Fibroblast of skin of left quadriceps (primary cell): ENCODE measurements around the gene POU3F2.

Experiments
- DNase-seq, 2 experiments: peaks; one replicate each; pipeline ENCODE4 v3.0.0-alpha.2; 2013; ENCODE audit warnings: low read depth in 2 of 2

The POU3F2 gene

DNA sequence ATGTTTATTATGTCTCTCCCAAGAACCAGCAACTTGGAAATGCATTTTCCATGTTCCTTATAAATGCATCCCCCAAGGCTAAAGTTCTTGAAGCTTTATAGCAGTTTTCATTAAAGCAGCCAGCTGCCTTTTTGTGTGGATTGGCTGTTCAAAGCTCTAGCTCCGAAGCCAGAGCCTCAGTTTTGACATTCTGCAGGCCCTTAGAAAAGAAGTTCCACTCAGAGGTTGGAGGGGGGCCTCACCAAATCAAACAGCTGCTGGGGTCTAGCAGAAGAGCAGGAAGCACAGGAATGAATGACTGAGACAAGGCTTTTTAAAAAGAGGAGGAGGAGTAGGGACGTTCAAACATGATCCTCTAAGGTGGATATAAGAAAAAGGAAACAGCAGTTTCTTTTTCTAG, 4.2 kb upstream of the POU3F2 start:
- DNase-seq = no peak

DNA sequence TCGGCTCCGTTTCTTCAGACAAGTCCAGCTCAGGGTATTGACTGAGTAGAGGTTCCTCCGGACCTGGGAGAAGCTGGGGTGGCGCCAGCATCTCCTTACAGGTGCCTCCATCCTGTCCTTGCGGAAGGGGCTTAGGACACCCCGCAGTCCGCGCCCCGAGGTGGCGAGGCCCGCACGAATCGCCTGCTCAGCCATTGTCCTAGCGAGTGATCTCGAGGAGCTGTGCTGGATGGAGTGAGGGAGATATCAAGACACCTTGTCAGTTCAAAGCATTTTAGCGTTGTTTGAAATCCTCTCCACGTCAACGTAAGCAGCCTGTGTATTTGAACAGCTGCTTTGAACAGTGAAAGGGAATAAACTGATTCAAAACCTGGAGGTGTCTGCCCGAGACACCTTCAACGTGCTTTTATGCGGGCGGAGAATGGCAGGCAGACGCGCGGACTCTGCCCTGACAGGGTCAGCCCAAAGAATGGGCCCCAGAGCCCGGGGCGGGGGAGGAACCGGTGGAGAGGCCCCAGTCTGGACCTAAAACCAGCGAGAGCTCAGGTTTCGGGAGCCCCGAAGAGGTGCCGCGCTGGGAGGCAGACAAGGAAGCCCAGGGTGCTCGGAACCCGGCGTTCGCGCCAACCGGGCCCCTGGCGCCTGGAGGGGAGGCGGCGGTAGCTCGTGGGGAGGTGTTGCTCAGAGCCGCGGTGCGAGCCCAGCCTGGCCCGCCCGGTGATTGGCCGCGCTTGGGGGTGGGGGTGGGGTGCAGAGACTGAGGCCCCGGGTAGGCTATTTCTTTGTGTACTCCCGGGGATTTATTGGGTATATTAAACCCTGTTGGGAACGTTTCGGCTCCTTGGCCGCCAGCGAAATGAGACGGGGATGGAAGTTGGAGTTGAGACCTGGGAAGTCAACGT, 3.1 kb upstream of the POU3F2 start:
- no peak for DNase-seq

DNA sequence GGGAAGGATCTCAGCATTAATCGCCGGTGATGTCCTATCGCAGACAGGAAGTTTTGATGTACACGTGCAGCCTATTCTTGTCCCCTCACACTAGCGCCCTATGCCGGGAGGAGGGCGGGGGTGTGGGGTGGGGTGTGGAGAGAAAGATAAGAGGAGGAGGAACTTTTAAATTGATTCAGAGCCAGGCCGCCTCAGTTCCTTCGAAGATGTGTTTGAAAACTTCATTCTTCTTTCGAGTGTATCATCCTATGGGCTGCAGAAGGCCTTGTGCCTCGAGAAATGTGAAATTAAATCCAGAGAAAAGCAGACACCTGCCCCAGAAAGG, 2.5 kb upstream of the POU3F2 start:
- no peak for DNase-seq

DNA sequence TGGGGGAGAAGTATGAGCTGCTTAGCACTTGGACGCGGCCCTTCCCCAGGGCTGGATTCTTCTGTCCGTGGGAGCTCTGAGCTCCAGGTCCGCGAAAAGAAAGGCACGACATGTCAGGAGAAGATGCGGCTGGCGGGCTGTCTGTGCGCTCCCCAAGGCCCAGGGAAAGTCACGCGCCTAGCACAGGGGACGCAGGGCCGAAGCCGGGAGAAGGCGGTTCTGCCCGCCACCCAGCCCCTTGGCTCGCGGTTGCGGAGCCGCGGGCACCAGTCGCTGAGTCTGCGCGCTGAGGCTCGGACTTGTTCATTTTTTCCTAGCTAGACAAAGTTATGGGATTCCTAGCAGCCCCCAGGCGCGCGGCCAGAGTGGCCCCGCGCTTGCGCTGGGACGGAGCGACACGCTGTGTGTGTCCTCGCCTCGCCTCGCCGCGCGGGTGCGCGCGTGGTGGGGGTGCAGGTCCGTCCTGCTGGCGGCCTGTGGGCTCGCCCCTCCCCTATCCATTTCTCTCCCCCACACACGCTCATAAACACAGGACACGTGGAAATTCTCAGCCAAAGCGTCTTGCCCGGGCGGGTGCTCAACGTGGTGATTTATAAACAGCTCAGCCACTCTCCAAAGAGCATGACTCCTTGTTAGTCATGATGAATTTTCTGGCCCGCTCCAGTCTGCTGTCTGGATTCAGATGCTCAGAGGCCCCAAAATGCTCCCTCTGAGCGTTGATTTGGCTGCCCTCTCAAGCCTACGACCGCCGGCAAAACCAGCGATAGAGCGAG, 1.9 kb upstream of the POU3F2 start:
- no peak for DNase-seq

DNA sequence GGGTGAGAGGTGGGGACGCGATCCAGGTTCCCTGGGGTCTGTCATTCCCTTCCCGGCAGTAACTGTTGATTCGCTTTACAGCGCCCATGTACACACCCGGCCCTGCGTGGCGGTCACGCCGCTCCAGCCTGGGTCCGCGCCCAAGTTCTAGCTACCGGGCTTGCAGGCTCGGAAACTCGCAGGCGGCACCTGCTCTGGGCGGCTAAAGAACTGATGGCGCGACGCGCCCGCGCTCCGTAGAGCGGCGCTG, 1.4 kb upstream of the POU3F2 start:
- DNase-seq = no peak

DNA sequence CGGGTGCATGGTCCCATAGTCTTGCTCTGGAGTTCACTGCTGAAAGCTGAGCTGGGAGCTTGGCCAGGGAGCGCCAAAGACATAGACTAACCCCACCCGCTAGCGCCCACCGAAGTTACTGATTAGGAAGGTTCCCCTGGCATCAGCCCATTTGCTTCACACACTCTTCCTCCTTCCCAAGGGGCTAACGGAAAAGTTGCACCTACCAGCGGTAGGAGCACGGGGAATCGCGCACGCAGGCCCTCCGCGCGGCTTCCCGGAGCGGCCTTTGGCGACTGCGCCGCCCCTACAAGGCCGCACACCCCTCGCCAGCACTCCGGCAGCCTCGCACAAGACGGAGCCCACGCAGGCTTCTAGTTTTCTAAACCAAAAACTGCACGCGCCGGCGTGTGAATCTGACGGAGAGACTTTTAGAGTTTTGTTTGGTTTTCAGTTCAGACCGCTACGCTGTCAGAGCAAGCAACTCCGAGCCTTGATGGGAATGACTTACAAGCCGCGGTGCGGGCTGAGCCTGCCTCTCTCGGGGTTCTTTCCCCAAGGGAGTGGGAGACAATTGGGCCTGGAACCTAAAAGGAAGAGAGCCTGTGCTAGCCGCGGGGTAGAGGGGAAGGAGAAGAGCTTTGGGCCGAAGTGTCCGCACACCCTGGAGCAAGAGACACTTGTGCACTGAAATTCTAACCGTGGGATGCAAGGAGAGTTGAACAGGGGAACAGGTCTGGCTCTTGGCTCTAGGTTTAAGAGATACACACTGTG, 891 bp upstream of the POU3F2 start:
- DNase-seq = no peak

DNA sequence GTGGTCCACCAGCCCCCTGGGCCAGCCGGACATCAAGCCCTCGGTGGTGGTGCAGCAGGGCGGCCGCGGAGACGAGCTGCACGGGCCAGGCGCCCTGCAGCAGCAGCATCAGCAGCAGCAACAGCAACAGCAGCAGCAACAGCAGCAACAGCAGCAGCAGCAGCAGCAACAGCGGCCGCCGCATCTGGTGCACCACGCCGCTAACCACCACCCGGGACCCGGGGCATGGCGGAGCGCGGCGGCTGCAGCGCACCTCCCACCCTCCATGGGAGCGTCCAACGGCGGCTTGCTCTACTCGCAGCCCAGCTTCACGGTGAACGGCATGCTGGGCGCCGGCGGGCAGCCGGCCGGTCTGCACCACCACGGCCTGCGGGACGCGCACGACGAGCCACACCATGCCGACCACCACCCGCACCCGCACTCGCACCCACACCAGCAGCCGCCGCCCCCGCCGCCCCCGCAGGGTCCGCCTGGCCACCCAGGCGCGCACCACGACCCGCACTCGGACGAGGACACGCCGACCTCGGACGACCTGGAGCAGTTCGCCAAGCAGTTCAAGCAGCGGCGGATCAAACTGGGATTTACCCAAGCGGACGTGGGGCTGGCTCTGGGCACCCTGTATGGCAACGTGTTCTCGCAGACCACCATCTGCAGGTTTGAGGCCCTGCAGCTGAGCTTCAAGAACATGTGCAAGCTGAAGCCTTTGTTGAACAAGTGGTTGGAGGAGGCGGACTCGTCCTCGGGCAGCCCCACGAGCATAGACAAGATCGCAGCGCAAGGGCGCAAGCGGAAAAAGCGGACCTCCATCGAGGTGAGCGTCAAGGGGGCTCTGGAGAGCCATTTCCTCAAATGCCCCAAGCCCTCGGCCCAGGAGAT, 1.0 kb downstream of the POU3F2 start:
- no peak for DNase-seq

DNA sequence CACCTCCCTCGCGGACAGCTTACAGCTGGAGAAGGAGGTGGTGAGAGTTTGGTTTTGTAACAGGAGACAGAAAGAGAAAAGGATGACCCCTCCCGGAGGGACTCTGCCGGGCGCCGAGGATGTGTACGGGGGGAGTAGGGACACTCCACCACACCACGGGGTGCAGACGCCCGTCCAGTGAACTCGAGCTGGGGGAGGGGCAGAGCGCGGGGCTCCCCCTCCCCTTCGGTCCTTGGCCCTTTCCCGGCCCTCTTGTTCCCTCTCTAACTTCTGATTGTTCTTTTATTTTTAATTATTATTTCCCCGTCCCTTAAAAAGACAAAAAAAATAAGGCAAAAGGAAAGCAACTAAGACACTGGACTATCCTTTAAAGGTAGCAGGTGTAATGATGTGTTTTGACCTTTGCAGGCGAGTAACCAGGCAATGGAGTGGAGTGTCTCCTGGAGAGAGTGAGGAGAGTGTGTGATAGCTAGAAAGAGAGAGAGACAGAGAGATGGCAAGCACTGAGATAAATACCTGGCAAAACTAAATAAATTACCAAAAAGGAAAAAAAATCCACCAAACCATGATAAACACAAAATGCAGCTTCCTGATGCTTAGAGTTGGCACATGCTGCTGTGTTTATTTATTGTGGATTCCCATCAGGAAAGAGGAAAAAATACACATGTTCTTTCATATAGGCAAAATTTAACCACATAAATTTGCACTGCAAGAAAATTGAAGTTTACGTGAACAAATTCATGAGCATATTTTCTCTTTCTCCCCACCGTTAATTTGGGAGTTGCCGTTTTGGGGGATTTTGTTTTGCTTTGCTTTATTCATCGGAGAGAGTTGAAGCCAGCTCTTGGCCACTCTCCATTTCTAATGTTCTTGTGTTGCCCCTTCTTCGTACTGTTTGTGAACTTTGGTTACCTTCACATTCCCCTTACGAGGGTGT, 1.9 kb downstream of the POU3F2 start:
- no peak for DNase-seq

DNA sequence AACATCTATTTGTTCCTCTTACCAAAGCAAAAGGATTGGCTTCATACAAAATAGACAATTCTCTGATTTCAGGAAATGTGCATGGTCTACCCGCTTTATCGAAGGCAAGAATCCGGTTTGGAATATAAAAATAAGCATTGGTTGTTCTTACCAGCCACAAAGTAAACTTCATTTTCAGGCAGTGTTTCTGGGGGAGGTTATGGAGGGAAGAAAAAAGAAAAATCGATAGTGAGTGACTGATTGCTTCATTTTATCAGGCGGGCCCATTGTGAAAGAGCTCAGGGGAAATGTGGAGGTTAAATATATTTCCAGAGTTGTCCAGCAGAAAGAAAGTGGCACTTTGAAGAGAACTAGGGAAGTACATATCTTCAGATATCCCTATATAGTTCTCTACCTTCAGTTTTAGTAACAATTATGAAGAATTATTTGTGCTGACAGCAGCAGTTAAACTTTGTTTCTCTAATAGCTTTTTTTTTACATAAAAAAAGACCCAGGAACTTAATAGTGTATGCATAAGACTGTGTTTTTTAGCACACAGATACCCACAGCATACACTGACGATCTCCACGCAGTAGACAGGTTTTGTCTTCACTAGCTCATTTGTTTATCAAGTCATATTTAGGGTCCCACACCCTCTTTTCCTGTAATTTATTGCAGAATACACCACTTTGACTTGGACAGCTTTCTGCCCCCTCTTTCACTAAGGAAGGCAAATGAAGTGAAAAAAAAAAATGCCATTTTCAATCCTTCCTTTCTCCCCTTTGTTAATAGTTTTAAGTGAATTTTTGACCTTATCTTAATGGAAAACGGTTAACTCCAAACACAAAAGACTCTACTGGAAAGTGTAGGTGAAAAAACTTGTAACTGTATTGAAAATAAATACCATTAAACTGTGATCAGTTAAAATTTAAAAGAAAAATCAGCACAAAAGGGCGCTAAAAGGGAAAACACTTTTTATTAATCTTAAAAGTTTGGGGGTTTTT, 2.9 kb downstream of the POU3F2 start:
- DNase-seq = no peak

DNA sequence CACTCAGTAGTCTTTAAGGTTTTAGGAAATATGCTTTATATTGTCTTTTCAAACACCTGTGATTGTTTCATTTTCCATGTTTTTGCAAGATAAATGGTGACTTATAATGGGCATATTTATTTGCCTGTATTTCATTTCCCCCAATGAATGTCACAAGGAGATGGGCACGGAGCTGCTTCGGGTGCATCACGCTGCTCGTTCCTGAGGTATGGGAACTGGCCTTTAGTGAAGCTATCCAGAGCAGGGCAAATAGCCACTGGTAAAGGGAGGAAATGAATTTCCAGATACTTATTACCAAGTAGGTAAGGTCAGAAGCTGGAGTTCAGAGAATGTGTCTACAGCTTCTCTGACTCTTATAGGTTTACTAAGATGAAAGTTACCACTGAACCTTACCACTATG, 3.7 kb downstream of the POU3F2 start:
- DNase-seq = no peak

DNA sequence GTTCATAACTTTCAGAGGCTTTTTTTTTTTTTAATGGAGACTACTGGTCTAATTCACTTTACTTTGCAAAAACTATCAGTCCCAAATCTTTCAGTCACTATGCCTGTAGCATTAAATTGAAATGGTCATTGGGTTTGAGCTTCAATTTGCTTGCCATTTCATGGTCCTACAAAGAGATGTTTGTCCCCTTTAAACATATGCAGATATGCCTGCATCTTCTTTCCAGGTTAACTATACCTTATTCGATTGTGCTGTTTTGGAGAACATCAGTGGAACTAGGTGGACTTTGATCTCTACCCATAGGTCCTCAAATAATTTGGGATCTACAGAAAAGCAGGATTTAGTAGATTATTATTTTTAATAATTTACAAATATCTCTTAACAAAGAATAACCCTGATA, 4.6 kb downstream of the POU3F2 start:
- no peak for DNase-seq

DNA sequence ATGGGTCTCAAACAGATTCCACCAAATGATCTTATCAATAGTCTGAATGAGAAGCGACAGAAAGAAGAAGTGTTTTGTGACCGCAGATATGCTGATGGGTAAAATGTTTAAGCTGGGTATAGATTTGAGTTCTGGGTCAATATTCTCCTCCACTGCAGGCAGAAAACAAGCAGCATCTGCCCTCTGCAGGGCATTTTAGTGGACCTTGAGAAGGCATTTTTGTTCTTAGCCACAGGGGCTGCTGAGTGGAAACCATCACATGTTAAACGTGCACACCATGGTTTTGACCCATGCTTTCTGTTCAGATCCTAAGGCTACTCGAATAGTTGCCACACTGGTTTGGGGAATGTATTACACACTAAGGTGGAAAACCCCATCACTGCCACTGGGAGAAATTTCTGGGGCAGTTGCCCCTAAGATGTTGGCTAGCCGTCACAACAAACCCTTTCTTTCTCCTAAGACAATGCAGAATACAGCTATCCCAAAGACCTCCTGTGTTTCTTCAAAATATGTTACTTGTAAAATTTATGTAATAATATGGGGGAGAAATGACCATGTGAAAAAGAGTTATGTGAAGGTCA, 5.5 kb downstream of the POU3F2 start:
- no peak for DNase-seq

DNA sequence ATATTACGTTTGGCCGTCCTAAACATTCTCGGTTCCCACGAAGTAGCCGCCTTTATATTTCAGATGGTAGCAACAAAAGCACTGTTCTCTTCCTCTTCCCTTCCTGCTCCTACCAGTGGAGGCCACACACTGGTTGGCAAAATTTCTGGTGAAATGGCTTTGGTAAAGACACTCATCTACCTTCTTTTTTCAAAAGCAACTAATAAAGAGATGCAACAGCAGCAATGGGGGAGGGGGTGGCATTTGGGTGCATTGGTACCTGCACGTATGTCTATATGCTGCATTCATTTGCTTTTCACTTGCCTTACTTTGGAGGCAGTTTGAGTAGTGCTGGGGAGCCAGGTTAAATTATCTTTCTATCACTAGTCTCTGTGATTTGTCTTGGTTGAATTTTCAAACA, 6.0 kb downstream of the POU3F2 start:
- no peak for DNase-seq

DNA sequence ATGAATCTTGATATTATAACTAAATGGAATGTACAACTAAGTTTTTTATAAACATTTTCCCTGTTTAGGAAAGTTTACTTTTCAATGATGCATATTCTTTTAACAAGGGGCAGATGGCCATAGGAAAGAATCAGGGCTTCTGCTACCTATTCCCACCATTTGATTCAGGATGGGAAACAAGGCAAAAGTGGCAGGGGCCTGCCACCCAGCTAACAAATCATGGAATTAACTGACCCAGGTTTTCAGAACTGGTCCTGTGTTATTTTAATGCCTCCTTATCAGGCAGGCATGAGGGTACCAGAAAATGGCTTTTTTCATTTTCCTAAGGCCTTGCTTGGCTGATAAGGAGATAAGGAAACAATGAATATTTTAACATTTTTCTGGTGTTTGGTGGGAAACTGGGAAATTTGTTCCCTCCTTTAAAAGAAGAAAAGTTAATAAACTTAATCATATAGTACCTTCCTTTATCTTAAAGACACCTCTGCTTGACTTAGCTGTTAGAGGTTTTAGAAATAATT, 6.7 kb downstream of the POU3F2 start:
- no peak for DNase-seq

DNA sequence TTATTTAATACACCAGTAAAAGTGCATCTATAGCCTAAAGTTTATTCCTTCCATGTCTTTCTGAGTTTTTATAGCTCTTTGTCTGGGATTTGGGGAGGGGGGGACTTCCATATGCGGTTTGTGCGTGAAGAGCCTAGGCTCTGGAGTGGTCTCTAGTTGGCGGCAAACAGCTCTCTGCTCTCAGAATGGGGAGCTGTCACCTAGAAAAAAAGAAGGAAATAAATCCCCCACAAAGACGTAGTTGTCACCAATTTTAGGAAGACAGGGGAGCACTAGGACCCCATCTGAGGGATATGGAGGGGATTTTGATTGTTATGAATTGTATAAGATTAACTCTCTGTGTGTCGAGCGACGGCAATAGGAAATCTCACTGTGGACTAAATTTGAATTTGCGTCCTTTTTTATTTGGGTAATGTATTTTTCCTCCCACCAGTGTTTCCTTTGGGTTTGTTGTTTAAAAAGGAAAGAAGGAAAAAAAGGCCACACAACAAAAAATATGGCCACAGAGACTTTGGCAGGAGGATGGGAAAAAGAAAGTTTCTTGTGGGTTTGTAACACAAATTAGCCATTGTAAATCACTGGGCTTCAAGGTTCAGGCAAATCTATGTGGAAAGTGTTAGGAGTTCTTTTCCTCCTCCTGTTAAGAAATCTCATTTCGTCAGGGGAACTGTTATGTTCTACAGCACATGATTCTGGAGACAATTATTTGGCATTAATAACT, 7.4 kb downstream of the POU3F2 start:
- no peak for DNase-seq

DNA sequence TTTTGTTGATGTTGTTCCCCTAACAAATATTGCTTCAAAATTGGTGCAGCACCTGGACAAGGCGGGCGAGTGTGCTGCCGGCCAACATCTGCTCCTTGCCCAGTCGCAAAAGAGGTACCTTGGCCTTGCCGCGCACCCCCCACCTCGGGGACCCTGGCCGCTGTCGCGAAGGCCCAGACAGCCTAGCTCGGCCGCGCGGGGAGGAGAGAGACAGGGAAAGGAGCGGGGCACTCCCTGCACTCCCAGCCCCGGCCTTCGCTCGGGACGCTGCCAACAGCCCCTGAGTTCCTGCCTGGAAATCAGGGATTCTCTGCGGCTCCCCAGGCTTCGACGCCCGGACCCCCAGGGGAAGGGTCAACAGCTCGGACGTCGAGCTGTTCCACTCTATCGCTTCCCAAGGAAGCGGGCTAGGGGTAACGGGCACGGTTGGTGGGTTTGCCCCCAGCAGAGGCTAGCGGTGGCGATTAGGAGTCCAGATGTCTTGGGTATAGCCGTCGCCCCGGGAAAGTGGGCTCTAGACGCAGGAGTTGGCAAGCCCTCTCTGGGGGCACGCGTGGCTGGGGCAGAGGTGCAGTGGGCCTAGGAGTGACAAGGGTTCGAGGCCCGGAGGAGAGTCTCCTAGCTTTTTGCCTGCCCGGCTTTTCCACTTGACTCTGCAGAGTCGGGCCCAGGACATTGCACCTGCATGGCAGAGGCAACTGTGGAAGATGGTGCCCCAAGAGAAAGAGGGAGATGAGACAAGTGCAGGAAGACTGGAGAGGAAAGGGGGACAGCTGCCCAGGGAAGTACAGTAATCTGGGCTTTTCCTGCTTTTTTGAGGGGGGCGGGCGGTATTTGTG, 8.2 kb downstream of the POU3F2 start:
- DNase-seq = no peak
